ENCODE results near the gene HBEGF. TPM values are rescaled to one million over a fixed set of nuclear protein-coding genes. Genes with fewer than 3 reads are reported as not detected.

HBEGF gene
- total and polyA plus RNA-seq, 7 experiments from 2014 or later = 0.35 to 95.5 (median 11.6) TPM; not detected in 2

DNA sequence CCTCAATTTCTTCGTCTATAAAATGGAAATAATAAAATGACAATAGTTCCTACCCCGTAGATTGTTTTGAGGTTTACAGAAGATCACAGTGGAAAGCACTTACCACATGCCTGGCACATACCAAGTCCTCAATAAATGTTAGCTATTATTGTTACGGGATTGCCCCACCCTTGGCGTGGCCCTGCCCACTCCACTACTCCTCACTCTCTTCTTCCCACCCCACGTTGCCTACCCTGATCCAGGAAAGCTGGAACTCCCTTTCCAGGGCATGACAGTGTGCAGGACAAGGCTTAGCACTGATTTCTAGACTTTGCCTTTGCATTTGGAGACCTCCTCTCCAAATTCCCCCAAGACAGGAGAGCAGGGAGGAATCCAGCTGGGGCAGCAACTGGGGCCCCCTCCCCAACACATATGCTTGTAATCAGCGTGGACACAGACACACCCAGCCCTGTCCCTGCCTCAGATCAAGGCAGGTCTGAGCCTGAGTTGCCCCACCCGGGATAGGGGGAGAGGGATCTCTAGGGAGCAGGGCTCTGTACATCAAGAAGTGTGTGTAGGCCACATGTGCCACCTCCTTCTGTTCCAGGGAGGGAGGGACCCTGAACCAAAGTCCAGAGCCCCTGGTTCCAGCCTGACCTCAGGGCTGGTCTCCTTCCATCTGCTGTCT, 20.3 kb upstream of the HBEGF start:
- peaks cover 0 to 4% (median 0%) of the 10 kb centered on the region in 11 donors for H3K9me3 Mint-ChIP-seq
- Histone ChIP-seq H3K36me3 (ENCODE audit: control insufficient read depth in 2 of 3, insufficient read depth in 3 of 3, low read length in 3 of 3) (no peaks in the 10 kb centered on the region), H3K4me1 (ENCODE audit: control insufficient read depth in 2 of 2, insufficient read depth in 2 of 2, low read length in 2 of 2) (peaks cover 0 to 4% of the 10 kb centered on the region in 2 donors), H3K4me3 (ENCODE audit: low read length) (no peak overlapping the region), H3K9me3 (ENCODE audit: control insufficient read depth in 2 of 3, low read length in 3 of 3) (no peaks in the 10 kb centered on the region), H3K27me3 (ENCODE audit: control insufficient read depth in 2 of 2, insufficient read depth in 2 of 2, low read length in 2 of 2) (no peaks in the 10 kb centered on the region), H3K27ac (ENCODE audit: low read depth, low read length) (no peak overlapping the region)
- no peak overlapping the region for H3K4me3 Mint-ChIP-seq
- ChIA-PET CTCF (interaction anchor here (1.0 to 1.5 kb wide), 2 partner anchors 15 to 266 kb away, joined by 4 read pairs; partner anchors contain the start of gene CD14), POLR2A (no interaction called here)
- H3K4me1 Mint-ChIP-seq = peaks cover 0 to 5% (median 4%) of the 10 kb centered on the region in 7 donors
- H3K27me3 Mint-ChIP-seq = no peaks in the 10 kb centered on the region
- intact Hi-C loops (cut with micrococcal nuclease) = loop anchor here in 1 of 2 donors (10.0 kb wide), 1 partner anchor 678 kb away; no protein-coding TSS in a partner anchor
- H3K27ac Mint-ChIP-seq = no peak overlapping the region
- ATAC-seq = no peak
- H3K36me3 Mint-ChIP-seq = no peaks in the 10 kb centered on the region
- no peak for DNase-seq

GRCh38 chr5:140365941-140366340, 19.5 kb upstream of the HBEGF start:
- no peak for ATAC-seq

GRCh38 chr5:140365282-140365681, 18.9 kb upstream of the HBEGF start:
- Histone ChIP-seq H3K4me1 (ENCODE audit: control insufficient read depth in 2 of 2, insufficient read depth in 2 of 2, low read length in 2 of 2) (peaks cover 0 to 4% of the 10 kb centered on the region in 2 donors), H3K4me3 (ENCODE audit: low read length) (no peak overlapping the region), H3K36me3 (ENCODE audit: control insufficient read depth in 2 of 3, insufficient read depth in 3 of 3, low read length in 3 of 3) (no peaks in the 10 kb centered on the region), H3K27me3 (ENCODE audit: control insufficient read depth in 2 of 2, insufficient read depth in 2 of 2, low read length in 2 of 2) (no peaks in the 10 kb centered on the region), H3K27ac (ENCODE audit: low read depth, low read length) (no peak overlapping the region), H3K9me3 (ENCODE audit: control insufficient read depth in 2 of 3, low read length in 3 of 3) (no peaks in the 10 kb centered on the region)
- CTCF ChIA-PET = interaction anchor here (1.5 kb wide), 1 partner anchor 268 kb away, joined by 4 read pairs; the partner anchor contains the start of gene CD14
- H3K4me1 Mint-ChIP-seq = peaks cover 0 to 5% (median 4%) of the 10 kb centered on the region in 7 donors
- ATAC-seq = no peak
- no peaks in the 10 kb centered on the region for H3K27me3 Mint-ChIP-seq
- H3K9me3 Mint-ChIP-seq = peaks cover 0 to 4% (median 0%) of the 10 kb centered on the region in 11 donors
- intact Hi-C loops (cut with micrococcal nuclease) = loop anchor here in 1 of 2 donors (10.0 kb wide), 1 partner anchor 680 kb away; no protein-coding TSS in a partner anchor
- POLR2A ChIA-PET = interaction anchor here (0.8 kb wide), 1 partner anchor 75 kb away, joined by 5 read pairs; no protein-coding TSS in a partner anchor
- no peak overlapping the region for H3K4me3 Mint-ChIP-seq
- no peak for DNase-seq
- no peaks in the 10 kb centered on the region for H3K36me3 Mint-ChIP-seq
- H3K27ac Mint-ChIP-seq = no peak overlapping the region

More at GRCh38 chr5:140365941-140366340, 19.5 kb upstream of the HBEGF start:
- no peak overlapping the region for H3K27ac ChIP-seq (ENCODE audit: low read depth, low read length)
- no peaks in the 10 kb centered on the region for H3K36me3 Mint-ChIP-seq
- DNase-seq = no peak
- H3K9me3 Mint-ChIP-seq = peaks cover 0 to 4% (median 0%) of the 10 kb centered on the region in 11 donors
- no peaks in the 10 kb centered on the region for H3K9me3 ChIP-seq (ENCODE audit: control insufficient read depth in 2 of 3, low read length in 3 of 3)
- H3K4me3 Mint-ChIP-seq = no peak overlapping the region
- peaks cover 0 to 5% (median 4%) of the 10 kb centered on the region in 7 donors for H3K4me1 Mint-ChIP-seq
- ChIA-PET POLR2A (no interaction called here), CTCF (interaction anchor here (1.0 to 1.5 kb wide), 2 partner anchors 14 to 267 kb away, joined by 4 read pairs; partner anchors contain the start of gene CD14)
- intact Hi-C loops (cut with micrococcal nuclease) = loop anchor here in 1 of 2 donors (10.0 kb wide), 1 partner anchor 679 kb away; no protein-coding TSS in a partner anchor
- H3K27ac Mint-ChIP-seq = no peak overlapping the region
- H3K4me3 ChIP-seq (ENCODE audit: low read length) = no peak overlapping the region
- peaks cover 0 to 4% of the 10 kb centered on the region in 2 donors for H3K4me1 ChIP-seq (ENCODE audit: control insufficient read depth in 2 of 2, insufficient read depth in 2 of 2, low read length in 2 of 2)
- no peaks in the 10 kb centered on the region for H3K27me3 Mint-ChIP-seq
- H3K27me3 ChIP-seq (ENCODE audit: control insufficient read depth in 2 of 2, insufficient read depth in 2 of 2, low read length in 2 of 2) = no peaks in the 10 kb centered on the region
- no peaks in the 10 kb centered on the region for H3K36me3 ChIP-seq (ENCODE audit: control insufficient read depth in 2 of 3, insufficient read depth in 3 of 3, low read length in 3 of 3)

- no peaks in the 10 kb centered on the region for H3K36me3 ChIP-seq (ENCODE audit: control insufficient read depth in 2 of 3, insufficient read depth in 3 of 3, low read length in 3 of 3)
- H3K4me1 ChIP-seq (ENCODE audit: control insufficient read depth in 2 of 2, insufficient read depth in 2 of 2, low read length in 2 of 2) = peaks cover 0 to 4% of the 10 kb centered on the region in 2 donors
- H3K27me3 ChIP-seq (ENCODE audit: control insufficient read depth in 2 of 2, insufficient read depth in 2 of 2, low read length in 2 of 2) = no peaks in the 10 kb centered on the region
- ChIA-PET CTCF (interaction anchor here (0.6 to 2.1 kb wide), 8 partner anchors 8 to 271 kb away, joined by 3 to 8 read pairs (median 4); no protein-coding TSS in a partner anchor), POLR2A (interaction anchor here (0.8 kb wide), 1 partner anchor 76 kb away, joined by 5 read pairs; no protein-coding TSS in a partner anchor)
- Mint-ChIP-seq H3K27ac (no peak overlapping the region), H3K36me3 (no peaks in the 10 kb centered on the region), H3K4me3 (peak overlapping the region in 2 of 10 donors; percentile 11 to 23), H3K9me3 (peaks cover 0 to 4% (median 0%) of the 10 kb centered on the region in 11 donors), H3K4me1 (peaks cover 0 to 5% (median 4%) of the 10 kb centered on the region in 7 donors), H3K27me3 (no peaks in the 10 kb centered on the region)
- H3K4me3 ChIP-seq (ENCODE audit: low read length) = no peak overlapping the region
- H3K9me3 ChIP-seq (ENCODE audit: control insufficient read depth in 2 of 3, low read length in 3 of 3) = no peaks in the 10 kb centered on the region
- DNase-seq (no peak), ATAC-seq (no peak)
- intact Hi-C loops (cut with micrococcal nuclease) = loop anchor here in 1 of 2 donors (10.0 kb wide), 1 partner anchor 680 kb away; no protein-coding TSS in a partner anchor
- H3K27ac ChIP-seq (ENCODE audit: low read depth, low read length) = no peak overlapping the region
Observed at GRCh38 chr5:140364472-140364765, 18.0 kb upstream of the HBEGF start.

DNA sequence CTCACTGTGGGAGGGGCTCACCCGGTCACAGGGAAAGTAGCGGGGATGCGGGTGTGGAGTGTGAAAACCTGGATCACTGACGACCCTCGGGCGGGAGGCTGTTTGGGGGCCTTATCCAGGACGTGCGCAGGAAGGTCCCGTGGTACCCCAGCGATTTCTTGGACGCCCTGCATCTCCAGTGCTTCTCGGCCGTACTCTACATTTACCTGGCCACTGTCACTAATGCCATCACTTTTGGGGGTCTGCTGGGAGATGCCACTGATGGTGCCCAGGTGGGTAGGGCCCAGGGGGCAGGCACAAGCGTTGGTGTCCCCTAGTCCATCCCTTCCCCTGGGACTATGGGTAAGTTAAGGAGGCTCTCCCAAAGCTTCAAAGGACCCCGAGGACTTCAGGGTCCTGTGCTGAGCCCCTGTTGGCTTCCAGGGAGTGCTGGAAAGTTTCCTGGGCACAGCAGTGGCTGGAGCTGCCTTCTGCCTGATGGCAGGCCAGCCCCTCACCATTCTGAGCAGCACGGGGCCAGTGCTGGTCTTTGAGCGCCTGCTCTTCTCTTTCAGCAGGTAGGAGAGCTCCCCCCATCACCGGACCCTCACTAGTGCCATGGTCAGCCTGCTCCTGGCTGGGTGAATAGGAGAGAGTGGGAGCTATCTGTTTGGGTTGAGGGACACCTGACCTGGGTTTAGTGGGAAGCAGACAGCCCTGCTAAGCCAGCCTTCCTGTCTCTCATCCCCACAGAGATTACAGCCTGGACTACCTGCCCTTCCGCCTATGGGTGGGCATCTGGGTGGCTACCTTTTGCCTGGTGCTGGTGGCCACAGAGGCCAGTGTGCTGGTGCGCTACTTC, 17.4 kb upstream of the HBEGF start:
- Mint-ChIP-seq H3K36me3 (no peaks in the 10 kb centered on the region), H3K9me3 (peaks cover 0 to 2% (median 0%) of the 10 kb centered on the region in 11 donors), H3K27ac (no peak overlapping the region), H3K27me3 (peaks cover 0 to under 1% (median 0%) of the 10 kb centered on the region in 5 donors), H3K4me3 (peak overlapping the region in 9 of 10 donors; percentile 23 to 83 (median 73)), H3K4me1 (peaks cover 0 to 5% (median 4%) of the 10 kb centered on the region in 7 donors)
- CTCF ChIA-PET = interaction anchor here (0.6 to 2.1 kb wide), 16 partner anchors 8 to 356 kb away, joined by 3 to 8 read pairs (median 4); no protein-coding TSS in a partner anchor
- POLR2A ChIA-PET = no interaction called here
- H3K4me3 ChIP-seq (ENCODE audit: low read length) = peak overlapping the region; percentile 57
- no peaks in the 10 kb centered on the region for H3K27me3 ChIP-seq (ENCODE audit: control insufficient read depth in 2 of 2, insufficient read depth in 2 of 2, low read length in 2 of 2)
- ATAC-seq (no peak), DNase-seq (no peak)
- no peaks in the 10 kb centered on the region for H3K9me3 ChIP-seq (ENCODE audit: control insufficient read depth in 2 of 3, low read length in 3 of 3)
- H3K27ac ChIP-seq (ENCODE audit: low read depth, low read length) = no peak overlapping the region
- intact Hi-C loops (cut with micrococcal nuclease) = loop anchor here (1.0 to 10.0 kb wide), 6 partner anchors 37 to 681 kb away; partner anchors contain the start of genes ANKHD1 (in 1 of the 2) and TMCO6 (in 1 of the 2)
- peaks cover 0 to 4% of the 10 kb centered on the region in 2 donors for H3K4me1 ChIP-seq (ENCODE audit: control insufficient read depth in 2 of 2, insufficient read depth in 2 of 2, low read length in 2 of 2)
- H3K36me3 ChIP-seq (ENCODE audit: control insufficient read depth in 2 of 3, insufficient read depth in 3 of 3, low read length in 3 of 3) = no peaks in the 10 kb centered on the region

All from naive thymus-derived CD4-positive, alpha-beta T cell (primary cell).